Measurements from ENCODE around the gene MT1E. TPM values are rescaled to one million over a fixed set of nuclear protein-coding genes. Genes with fewer than 3 reads are reported as not detected.
A peak's percentile ranks its signal among the peaks of the same experiment; 100 is the strongest.

MT1E gene
- total RNA-seq, 1 donor from 2014 or later = 44.7 TPM

DNA sequence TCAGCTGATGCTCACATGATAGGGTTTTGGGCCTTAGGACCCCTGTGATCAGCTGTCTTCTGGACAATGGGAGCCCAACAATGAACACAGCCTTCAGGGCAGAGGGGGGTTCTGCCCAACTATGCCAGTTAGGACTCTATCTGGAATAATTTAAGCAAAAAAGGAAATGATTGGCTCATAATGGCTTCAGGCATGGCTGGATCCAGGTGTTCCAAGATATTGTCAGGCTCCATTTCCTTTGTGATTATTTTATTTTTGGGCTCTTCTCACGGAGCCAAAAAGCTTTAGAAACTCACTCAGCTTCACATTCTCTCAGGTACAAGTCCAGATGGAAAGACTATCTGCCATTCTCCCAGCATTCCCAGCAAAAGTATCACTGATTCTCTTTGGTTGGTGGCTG, 20.1 kb upstream of the MT1E start:
- ATAC-seq (no peak), DNase-seq (ENCODE audit: low spot score) (no peak)
- intact Hi-C loops (cut with DNase I) = loop anchor here (10.0 kb wide), 1 partner anchor 91 kb away; no protein-coding TSS in a partner anchor

DNA sequence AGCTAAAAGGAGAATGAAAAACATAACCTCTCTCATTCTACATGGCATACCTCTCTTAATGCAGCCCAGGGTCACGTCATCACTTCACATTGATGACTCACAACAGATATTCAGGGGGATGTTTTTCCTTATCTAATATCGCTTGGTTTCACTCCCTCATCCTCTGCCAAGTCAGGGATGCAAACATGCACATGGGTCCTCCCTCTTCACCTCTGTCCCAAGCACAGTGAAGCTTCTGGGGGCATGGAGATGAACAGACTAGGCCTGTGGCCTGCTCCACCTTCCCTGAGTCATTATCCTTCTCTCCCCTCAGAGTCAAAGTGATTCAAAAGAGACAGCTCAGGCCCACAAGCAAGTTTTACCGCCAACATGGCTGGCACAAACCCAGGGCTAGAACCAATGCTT, 19.5 kb upstream of the MT1E start:
- peak; percentile 17 for ATAC-seq
- no peak for DNase-seq (ENCODE audit: low spot score)
- intact Hi-C loops (cut with DNase I) = loop anchor here (10.0 kb wide), 1 partner anchor 91 kb away; no protein-coding TSS in a partner anchor

DNA sequence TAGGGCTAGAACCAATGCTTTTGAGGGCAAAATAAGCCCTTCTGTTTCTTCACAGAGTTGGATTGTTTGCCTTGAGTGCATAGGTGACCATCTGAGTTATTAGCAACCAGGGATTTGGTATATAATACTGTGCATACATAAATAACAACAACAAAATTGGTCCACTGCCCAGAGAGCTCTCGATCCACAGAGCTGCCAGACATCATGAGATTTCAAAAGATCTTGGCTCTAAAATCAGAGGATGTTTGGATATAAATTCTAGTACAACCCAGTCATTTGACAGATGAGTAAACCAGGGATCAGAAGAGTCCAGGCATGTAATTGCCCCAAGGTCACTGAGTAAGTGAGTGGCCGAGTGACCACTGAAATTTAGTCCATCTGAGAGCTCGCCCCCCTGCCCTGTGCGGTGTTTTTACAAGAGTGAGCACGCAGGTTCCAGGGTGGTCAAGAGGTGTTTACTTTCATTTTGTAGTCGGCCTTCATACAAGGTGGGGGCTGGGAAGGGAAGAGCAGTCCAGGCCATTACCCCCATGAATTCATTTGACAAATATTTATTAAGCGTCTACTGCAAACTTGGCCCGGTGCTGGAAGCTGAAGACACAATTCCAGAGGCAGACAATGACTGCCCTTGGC, 19.0 kb upstream of the MT1E start:
- DNase-seq (ENCODE audit: low spot score) = no peak
- intact Hi-C loops (cut with DNase I) = loop anchor here (10.0 kb wide), 1 partner anchor 92 kb away; no protein-coding TSS in a partner anchor
- ATAC-seq = peak; percentile 26

- intact Hi-C loops (cut with DNase I) = loop anchor here (10.0 kb wide), 1 partner anchor 92 kb away; no protein-coding TSS in a partner anchor
- ATAC-seq = peak; percentile 70
Observed at GRCh38 chr16:56607109-56607618, 18.4 kb upstream of the MT1E start.

GRCh38 chr16:56607675-56608042, 17.9 kb upstream of the MT1E start:
- intact Hi-C loops (cut with DNase I) = loop anchor here (10.0 kb wide), 1 partner anchor 93 kb away; no protein-coding TSS in a partner anchor
- ATAC-seq (no peak), DNase-seq (ENCODE audit: low spot score) (no peak)

More at GRCh38 chr16:56607109-56607618, 18.4 kb upstream of the MT1E start:
- peak; percentile 75 for DNase-seq (ENCODE audit: low spot score)

DNA sequence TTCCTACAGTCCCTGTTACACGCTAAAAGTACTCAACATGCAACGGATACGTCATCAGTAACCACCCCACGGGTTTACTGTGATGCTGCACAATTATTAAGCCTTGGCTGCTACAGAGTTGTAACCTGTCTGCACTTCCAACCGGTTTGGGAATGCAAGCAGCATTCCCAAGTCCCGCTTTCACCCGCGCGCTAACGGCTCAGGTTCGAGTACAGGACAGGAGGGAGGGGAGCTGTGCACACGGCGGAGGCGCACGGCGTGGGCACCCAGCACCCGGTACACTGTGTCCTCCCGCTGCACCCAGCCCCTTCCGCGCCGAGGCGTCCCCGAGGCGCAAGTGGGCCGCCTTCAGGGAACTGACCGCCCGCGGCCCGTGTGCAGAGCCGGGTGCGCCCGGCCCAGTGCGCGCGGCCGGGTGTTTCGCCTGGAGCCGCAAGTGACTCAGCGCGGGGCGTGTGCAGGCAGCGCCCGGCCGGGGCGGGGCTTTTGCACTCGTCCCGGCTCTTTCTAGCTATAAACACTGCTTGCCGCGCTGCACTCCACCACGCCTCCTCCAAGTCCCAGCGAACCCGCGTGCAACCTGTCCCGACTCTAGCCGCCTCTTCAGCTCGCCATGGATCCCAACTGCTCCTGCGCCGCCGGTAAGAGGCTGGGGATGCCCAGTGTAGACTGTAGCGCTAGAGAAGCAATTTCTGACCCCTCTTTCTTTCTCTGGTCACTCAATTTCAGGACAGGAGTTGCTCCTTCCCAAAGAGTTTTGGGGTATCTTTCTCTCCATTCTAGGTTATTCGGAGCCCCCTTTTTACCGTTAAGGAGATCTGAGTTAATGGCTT, 17.3 kb upstream of the MT1E start, which contains the start of gene MT2A:
Gene MT2A, plus strand, starts transcription at position 542 of the 833 bp plus-strand sequence. Its CDS starts 72 bp downstream, at position 614.
- peak; percentile 88 for ATAC-seq
- intact Hi-C loops (cut with DNase I) = loop anchor here (10.0 kb wide), 1 partner anchor 93 kb away; no protein-coding TSS in a partner anchor
- peak; percentile 94 for DNase-seq (ENCODE audit: low spot score)

DNA sequence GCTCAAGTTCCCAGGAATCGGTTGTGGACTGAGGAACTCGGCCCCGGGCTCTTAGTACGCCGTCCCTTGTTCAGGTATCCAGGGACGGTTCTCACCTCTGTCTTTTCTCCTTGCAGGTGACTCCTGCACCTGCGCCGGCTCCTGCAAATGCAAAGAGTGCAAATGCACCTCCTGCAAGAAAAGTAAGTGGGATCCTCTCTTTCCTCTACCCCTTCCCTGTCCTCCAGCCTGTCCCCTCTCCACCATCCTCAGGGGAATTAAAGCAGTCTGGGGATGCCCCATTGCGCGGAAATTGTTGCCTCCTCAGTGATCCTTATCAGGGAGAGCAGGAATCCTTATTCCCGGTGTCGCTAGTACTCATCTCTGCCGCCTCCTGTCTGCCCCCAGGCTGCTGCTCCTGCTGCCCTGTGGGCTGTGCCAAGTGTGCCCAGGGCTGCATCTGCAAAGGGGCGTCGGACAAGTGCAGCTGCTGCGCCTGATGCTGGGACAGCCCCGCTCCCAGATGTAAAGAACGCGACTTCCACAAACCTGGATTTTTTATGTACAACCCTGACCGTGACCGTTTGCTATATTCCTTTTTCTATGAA, 16.6 kb upstream of the MT1E start:
- ATAC-seq (no peak), DNase-seq (ENCODE audit: low spot score) (no peak)
- intact Hi-C loops (cut with DNase I) = loop anchor here (10.0 kb wide), 1 partner anchor 94 kb away; no protein-coding TSS in a partner anchor

- intact Hi-C loops (cut with DNase I) = loop anchor here (10.0 kb wide), 1 partner anchor 95 kb away; no protein-coding TSS in a partner anchor
- ATAC-seq (peak; percentile 23), DNase-seq (ENCODE audit: low spot score) (peak; percentile 86)
Observed at GRCh38 chr16:56609463-56609921, 16.1 kb upstream of the MT1E start.

GRCh38 chr16:56610017-56610608, 15.5 kb upstream of the MT1E start:
- intact Hi-C loops (cut with DNase I) = loop anchor here (5.0 kb wide), 1 partner anchor 1717 kb away; no protein-coding TSS in a partner anchor
- peak; percentile 1 for ATAC-seq

GRCh38 chr16:56610609-56611111, 14.9 kb upstream of the MT1E start:
- DNase-seq (ENCODE audit: low spot score) = no peak
- intact Hi-C loops (cut with DNase I) = loop anchor here (5.0 kb wide), 1 partner anchor 1717 kb away; no protein-coding TSS in a partner anchor
- no peak for ATAC-seq

More at GRCh38 chr16:56610017-56610608, 15.5 kb upstream of the MT1E start:
- no peak for DNase-seq (ENCODE audit: low spot score)

- ATAC-seq (peak; percentile 13), DNase-seq (ENCODE audit: low spot score) (no peak)
- intact Hi-C loops (cut with DNase I) = loop anchor here (5.0 kb wide), 1 partner anchor 1716 kb away; no protein-coding TSS in a partner anchor
Observed at GRCh38 chr16:56611281-56611833, 14.2 kb upstream of the MT1E start.

DNA sequence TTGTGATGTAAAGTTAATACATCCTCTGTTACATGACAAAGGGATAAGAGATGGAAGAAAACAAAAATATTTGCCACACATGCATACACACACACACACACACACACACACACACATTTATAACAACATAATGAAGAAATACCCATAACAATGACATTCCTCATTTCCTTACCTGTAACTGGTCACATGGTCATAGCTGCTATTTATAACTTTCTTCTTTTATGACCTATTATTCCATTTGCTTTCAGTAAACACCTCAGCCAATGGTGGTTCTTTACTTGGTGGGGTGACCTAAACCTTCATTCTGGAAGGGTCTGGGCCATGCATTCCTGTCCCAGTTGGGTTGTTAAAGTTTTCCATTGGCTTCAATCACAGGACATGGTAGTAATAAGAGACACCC, 11.9 kb upstream of the MT1E start:
- DNase-seq (ENCODE audit: low spot score) = no peak
- intact Hi-C loops (cut with DNase I) = loop anchor here (5.0 kb wide), 1 partner anchor 1714 kb away; no protein-coding TSS in a partner anchor
- no peak for ATAC-seq

GRCh38 chr16:56614549-56614991, 11.0 kb upstream of the MT1E start:
- no peak for ATAC-seq
- intact Hi-C loops (cut with DNase I) = loop anchor here (5.0 kb wide), 1 partner anchor 1713 kb away; no protein-coding TSS in a partner anchor
- DNase-seq (ENCODE audit: low spot score) = no peak

DNA sequence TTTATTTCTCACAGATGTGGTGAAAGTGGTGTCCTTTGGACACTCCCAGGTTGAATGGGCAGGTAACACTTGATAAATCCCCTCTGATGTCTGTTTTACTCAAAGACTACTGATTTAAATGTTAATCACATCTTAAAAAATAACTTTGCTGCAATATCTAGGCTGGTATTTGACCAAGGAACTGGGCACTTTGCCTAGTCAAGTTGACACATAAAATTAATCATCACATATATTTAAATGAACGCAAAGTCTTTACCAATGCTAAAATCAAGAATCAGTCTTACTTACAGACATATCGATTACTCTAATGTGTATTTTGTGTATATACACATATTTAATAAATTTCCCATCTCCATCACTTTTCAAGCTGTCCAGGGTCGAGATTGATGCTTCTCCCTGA, 10.2 kb upstream of the MT1E start:
- DNase-seq (ENCODE audit: low spot score) (no peak), ATAC-seq (no peak)

DNA sequence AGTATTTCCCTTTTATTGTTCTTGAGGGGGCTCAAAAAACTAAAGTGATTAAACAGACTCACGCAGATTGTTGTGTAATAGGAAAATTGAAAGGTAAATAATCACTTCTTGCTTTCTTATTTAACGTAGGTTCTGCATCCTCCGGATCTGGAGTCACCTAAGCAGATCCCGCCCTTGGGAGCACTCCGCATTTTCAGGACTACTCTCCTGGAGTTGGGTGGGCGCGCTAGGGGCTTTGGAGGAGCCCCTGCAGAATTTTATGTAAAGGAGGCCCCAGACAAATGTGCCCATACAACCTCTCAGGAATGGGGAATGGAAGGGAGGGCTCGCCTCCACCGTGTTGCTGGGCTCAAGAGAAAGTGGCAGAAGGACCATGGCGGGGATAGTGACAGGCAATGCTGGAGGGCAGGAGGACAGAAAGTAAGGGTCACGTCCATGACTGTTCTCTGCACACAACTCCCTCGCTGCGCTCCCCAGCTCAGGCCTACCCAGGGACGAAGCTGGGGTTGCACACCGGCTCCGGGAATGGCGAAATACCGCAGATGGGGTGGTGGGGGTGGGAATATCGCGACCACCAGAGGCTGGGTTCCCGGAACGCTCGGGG, 8.9 kb upstream of the MT1E start:
- peak; percentile 35 for ATAC-seq
- no peak for DNase-seq (ENCODE audit: low spot score)
- intact Hi-C loops (cut with DNase I) = no loop called here

More for the DNA sequence above, 10.2 kb upstream of the MT1E start:
- intact Hi-C loops (cut with DNase I) = no loop called here

GRCh38 chr16:56617212-56618085, 8.1 kb upstream of the MT1E start:
- intact Hi-C loops (cut with DNase I) = no loop called here
- peak; percentile 89 for ATAC-seq
- DNase-seq (ENCODE audit: low spot score) = peak; percentile 80
